Gastroesophageal sphincter (tissue), 3 donors: ENCODE data around the gene OBP2B.

Experiments
- CTCF ChIP-seq, 4 experiments: fragments of 200-600 bp in 2 of 4; fragments of 450-650 bp in 2 of 4; sonication (generic) in 1 of 4; IDR thresholded peaks; one replicate each; pipeline ENCODE4 v1.5.1; 2017 to 2019; ENCODE audit warnings: antibody characterized with exemption in 4 of 4, mild to moderate bottlenecking in 2 of 4, moderate library complexity in 2 of 4
- EP300 ChIP-seq: sonication (generic); formaldehyde crosslinking; IDR thresholded peaks from one replicate; pipeline ENCODE4 v1.6.1; 2017; ENCODE audit warnings: antibody characterized with exemption, mild to moderate bottlenecking
- POLR2A ChIP-seq, 2 donors: fragments of 450-650 bp; IDR thresholded peaks; one replicate each; pipeline ENCODE4 v1.6.1; 2017; ENCODE audit warnings: antibody characterized with exemption in 2 of 2, mild to moderate bottlenecking in 2 of 2, moderate library complexity in 1 of 2
- POLR2AphosphoS5 ChIP-seq: sonication (generic); formaldehyde crosslinking; IDR thresholded peaks from one replicate; pipeline ENCODE4 v1.6.1; 2017; ENCODE audit warnings: antibody characterized with exemption

GRCh38 chr9:133201424-133202144, 7.5 kb downstream of the OBP2B start:
- TF ChIP-seq POLR2A (IDR thresholded peaks at IDR 0.05) (no peak), CTCF (IDR thresholded peaks at IDR 0.05) (no peak), EP300 (no peak), POLR2AphosphoS5 (no peak)
